Esophagus muscularis mucosa (tissue), 3 donors: ENCODE measurements around the gene INPP4B.

Experiments
- CTCF ChIP-seq, 3 experiments: fragments of 200-600 bp in 2 of 3; fragments of 450-650 bp in 1 of 3; sonication (generic) in 2 of 3; IDR thresholded peaks; one replicate each; pipeline ENCODE4 v1.5.1; 2017 to 2019; ENCODE audit warnings: antibody characterized with exemption in 3 of 3, mild to moderate bottlenecking in 2 of 3, moderate library complexity in 1 of 3
- POLR2A ChIP-seq: fragments of 450-650 bp; IDR thresholded peaks from one replicate; pipeline ENCODE4 v1.6.1; 2017; ENCODE audit warnings: antibody characterized with exemption, moderate library complexity, mild to moderate bottlenecking, low read depth
- POLR2AphosphoS5 ChIP-seq, 2 donors: sonication (generic); formaldehyde crosslinking; IDR thresholded peaks; one replicate each; pipeline ENCODE4 v1.6.1; 2017; ENCODE audit warnings: antibody characterized with exemption in 2 of 2

GRCh38 chr4:142875117-142875516, 29.0 kb upstream of the INPP4B start:
- TF ChIP-seq CTCF (IDR thresholded peaks at IDR 0.05) (no peak), POLR2A (no peak), POLR2AphosphoS5 (IDR thresholded peaks at IDR 0.05) (no peak)
